SK-N-MC (cell line): Measurements from ENCODE around the gene GNG14.

Source experiments
- EZH2 ChIP-seq: fragments of 200-600 bp; sonication (generic); IDR thresholded peaks from one replicate; pipeline ENCODE4 v1.6.1; 2017; ENCODE audit warnings: antibody characterized with exemption
- FOXP2 ChIP-seq: optimal IDR thresholded peaks from 2 replicates; pipeline ENCODE3; 2011; ENCODE audit warnings: mild to moderate bottlenecking, moderate library complexity; ENCODE audit not compliant: insufficient read depth; ENCODE audit errors: extremely low read length, control extremely low read depth
- POLR2AphosphoS5 ChIP-seq: IDR thresholded peaks from 2 replicates; pipeline ENCODE4 v1.6.1; 2012; ENCODE audit warnings: mild to moderate bottlenecking, low read depth, low read length, borderline replicate concordance

GRCh38 chr19:12666265-12667048 lies 21.3 kb upstream of the GNG14 start, which contains the start of the genes MAN2B1 and WDR83:
- TF ChIP-seq POLR2AphosphoS5 (peak; percentile 76; the same call in 1 of the 2 replicates), FOXP2 (no peak), EZH2 (no peak)
